ENCODE data around the gene GDA. TPM values are rescaled to one million over a fixed set of nuclear protein-coding genes. Genes with fewer than 3 reads are reported as not detected.
A peak's percentile ranks its signal among the peaks of the same experiment; 100 is the strongest.

Gene GDA
- total RNA-seq, 1 donor from 2014 or later = 43.2 TPM

GRCh38 chr9:72150127-72150526 is 887 bp downstream of the GDA start:
- ATAC-seq = no peak

GRCh38 chr9:72150661-72151060 is 1.4 kb downstream of the GDA start:
- no peak for ATAC-seq

More at GRCh38 chr9:72150127-72150526, 887 bp downstream of the GDA start:
- no peak for DNase-seq (ENCODE audit: low spot score)

GRCh38 chr9:72151104-72151503 is 1.9 kb downstream of the GDA start:
- ATAC-seq (no peak), DNase-seq (ENCODE audit: low spot score) (no peak)

More at GRCh38 chr9:72150661-72151060, 1.4 kb downstream of the GDA start:
- no peak for DNase-seq (ENCODE audit: low spot score)

- DNase-seq (ENCODE audit: low spot score) (peak; percentile 76), ATAC-seq (peak; percentile 78)
Observed at GRCh38 chr9:72154468-72155285, 5.4 kb downstream of the GDA start.

GRCh38 chr9:72155301-72155700 is 6.1 kb downstream of the GDA start:
- ATAC-seq (no peak), DNase-seq (ENCODE audit: low spot score) (no peak)

GRCh38 chr9:72156586-72156985 is 7.3 kb downstream of the GDA start:
- DNase-seq (ENCODE audit: low spot score) (no peak), ATAC-seq (no peak)

GRCh38 chr9:72158680-72159079 is 9.4 kb downstream of the GDA start:
- ATAC-seq = no peak
- DNase-seq (ENCODE audit: low spot score) = no peak

GRCh38 chr9:72160446-72161123 is 11.3 kb downstream of the GDA start:
- DNase-seq (ENCODE audit: low spot score) (no peak), ATAC-seq (no peak)

GRCh38 chr9:72165326-72165725 is 16.1 kb downstream of the GDA start:
- ATAC-seq = no peak
- DNase-seq (ENCODE audit: low spot score) = no peak

GRCh38 chr9:72165821-72166547 is 16.7 kb downstream of the GDA start:
- ATAC-seq (no peak), DNase-seq (ENCODE audit: low spot score) (no peak)

- ATAC-seq (peak; percentile 88), DNase-seq (ENCODE audit: low spot score) (peak; percentile 70)
Observed at GRCh38 chr9:72168075-72168474, 18.8 kb downstream of the GDA start.

- DNase-seq (ENCODE audit: low spot score) (no peak), ATAC-seq (peak; percentile 77)
Observed at GRCh38 chr9:72169178-72169577, 19.9 kb downstream of the GDA start.

- no peak for DNase-seq (ENCODE audit: low spot score)
- ATAC-seq = no peak
Observed at GRCh38 chr9:72173080-72173479, 23.8 kb downstream of the GDA start.

- DNase-seq (ENCODE audit: low spot score) (no peak), ATAC-seq (peak; percentile 77)
Observed at GRCh38 chr9:72185561-72185960, 36.3 kb downstream of the GDA start.

- DNase-seq (ENCODE audit: low spot score) (no peak), ATAC-seq (no peak)
Observed at GRCh38 chr9:72187121-72187695, 38.0 kb downstream of the GDA start.

GRCh38 chr9:72188232-72188631 is 39.0 kb downstream of the GDA start:
- ATAC-seq (peak; percentile 25), DNase-seq (ENCODE audit: low spot score) (no peak)

- DNase-seq (ENCODE audit: low spot score) (no peak), ATAC-seq (peak; percentile 9)
Observed at GRCh38 chr9:72193478-72193881, 44.2 kb downstream of the GDA start.

GRCh38 chr9:72199238-72199637 is 50.0 kb downstream of the GDA start:
- no peak for ATAC-seq
- DNase-seq (ENCODE audit: low spot score) = no peak

GRCh38 chr9:72200452-72200851 is 51.2 kb downstream of the GDA start:
- no peak for ATAC-seq
- no peak for DNase-seq (ENCODE audit: low spot score)

- ATAC-seq (no peak), DNase-seq (ENCODE audit: low spot score) (no peak)
Observed at GRCh38 chr9:72202009-72202408, 52.8 kb downstream of the GDA start.

GRCh38 chr9:72203205-72203803 is 54.1 kb downstream of the GDA start:
- DNase-seq (ENCODE audit: low spot score) = no peak
- peak; percentile 87 for ATAC-seq
